Measurements from ENCODE around the gene PIPOX. TPM values are rescaled to one million over a fixed set of nuclear protein-coding genes. Genes with fewer than 3 reads are reported as not detected.

PIPOX gene
- total and polyA plus RNA-seq, 2 of the 13 experiments (the other 11 are each of a cell fraction or from before 2014, with no cell fraction given), result 87.3 to 154 TPM

DNA sequence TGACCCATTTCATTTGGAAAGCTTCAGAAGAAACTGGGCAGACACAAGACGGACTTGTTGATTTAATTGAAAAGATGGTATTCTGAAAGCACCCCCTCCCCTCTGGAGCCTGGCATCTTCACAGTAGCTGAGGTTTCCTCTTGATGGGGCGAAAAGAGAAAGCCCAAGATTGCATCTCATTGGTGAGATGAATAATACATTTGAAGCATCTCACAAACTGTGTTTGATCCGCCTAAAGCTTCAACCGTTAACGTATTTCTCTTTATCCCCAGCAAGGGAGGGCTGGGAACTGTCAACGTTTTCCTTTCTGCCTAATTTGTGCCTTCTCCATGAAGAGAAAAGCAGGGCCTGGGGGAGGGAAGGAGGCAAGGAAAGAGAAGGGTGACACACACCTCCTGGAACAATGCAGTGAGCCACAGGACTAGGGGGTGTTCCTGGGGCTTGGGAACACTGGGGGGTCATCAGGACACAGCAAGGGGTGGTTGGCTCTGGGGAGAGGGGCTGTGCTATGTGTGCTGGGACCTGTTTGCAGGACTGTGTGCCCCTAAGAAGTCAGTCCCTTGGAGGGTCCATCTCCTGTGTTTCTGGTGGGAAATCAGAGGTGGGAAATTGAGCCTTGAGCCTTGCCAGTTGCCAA is 18.5 kb upstream of the PIPOX start (continued):
- TF ChIP-seq, protein P1, sequence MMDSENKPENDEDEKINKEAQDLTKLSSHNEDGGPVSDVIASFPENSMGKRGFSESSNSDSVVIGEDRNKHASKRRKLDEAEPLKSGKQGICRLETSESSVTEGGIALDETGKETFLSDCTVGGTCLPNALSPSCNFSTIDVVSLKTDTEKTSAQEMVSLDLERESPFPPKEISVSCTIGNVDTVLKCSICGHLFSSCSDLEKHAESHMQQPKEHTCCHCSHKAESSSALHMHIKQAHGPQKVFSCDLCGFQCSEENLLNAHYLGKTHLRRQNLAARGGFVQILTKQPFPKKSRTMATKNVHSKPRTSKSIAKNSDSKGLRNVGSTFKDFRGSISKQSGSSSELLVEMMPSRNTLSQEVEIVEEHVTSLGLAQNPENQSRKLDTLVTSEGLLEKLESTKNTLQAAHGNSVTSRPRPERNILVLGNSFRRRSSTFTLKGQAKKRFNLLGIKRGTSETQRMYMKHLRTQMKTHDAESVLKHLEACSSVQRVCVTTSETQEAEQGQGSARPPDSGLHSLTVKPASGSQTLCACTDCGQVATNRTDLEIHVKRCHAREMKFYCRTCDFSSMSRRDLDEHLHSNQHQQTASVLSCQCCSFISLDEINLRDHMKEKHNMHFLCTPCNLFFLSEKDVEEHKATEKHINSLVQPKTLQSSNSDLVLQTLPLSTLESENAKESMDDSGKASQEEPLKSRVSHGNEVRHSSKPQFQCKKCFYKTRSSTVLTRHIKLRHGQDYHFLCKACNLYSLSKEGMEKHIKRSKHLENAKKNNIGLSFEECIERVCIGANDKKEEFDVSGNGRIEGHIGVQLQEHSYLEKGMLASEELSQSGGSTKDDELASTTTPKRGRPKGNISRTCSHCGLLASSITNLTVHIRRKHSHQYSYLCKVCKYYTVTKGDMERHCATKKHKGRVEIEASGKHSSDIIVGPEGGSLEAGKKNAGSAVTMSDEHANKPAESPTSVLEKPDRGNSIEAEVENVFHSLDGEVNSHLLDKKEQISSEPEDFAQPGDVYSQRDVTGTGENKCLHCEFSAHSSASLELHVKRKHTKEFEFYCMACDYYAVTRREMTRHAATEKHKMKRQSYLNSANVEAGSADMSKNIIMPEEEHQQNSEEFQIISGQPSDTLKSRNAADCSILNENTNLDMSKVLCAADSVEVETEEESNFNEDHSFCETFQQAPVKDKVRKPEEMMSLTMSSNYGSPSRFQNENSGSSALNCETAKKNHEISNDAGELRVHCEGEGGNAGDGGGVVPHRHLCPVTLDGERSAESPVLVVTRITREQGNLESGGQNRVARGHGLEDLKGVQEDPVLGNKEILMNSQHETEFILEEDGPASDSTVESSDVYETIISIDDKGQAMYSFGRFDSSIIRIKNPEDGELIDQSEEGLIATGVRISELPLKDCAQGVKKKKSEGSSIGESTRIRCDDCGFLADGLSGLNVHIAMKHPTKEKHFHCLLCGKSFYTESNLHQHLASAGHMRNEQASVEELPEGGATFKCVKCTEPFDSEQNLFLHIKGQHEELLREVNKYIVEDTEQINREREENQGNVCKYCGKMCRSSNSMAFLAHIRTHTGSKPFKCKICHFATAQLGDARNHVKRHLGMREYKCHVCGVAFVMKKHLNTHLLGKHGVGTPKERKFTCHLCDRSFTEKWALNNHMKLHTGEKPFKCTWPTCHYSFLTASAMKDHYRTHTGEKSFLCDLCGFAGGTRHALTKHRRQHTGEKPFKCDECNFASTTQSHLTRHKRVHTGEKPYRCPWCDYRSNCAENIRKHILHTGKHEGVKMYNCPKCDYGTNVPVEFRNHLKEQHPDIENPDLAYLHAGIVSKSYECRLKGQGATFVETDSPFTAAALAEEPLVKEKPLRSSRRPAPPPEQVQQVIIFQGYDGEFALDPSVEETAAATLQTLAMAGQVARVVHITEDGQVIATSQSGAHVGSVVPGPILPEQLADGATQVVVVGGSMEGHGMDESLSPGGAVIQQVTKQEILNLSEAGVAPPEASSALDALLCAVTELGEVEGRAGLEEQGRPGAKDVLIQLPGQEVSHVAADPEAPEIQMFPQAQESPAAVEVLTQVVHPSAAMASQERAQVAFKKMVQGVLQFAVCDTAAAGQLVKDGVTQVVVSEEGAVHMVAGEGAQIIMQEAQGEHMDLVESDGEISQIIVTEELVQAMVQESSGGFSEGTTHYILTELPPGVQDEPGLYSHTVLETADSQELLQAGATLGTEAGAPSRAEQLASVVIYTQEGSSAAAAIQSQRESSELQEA (CRISPR knock-in tag; IDR thresholded peaks at IDR 0.05; ENCODE audit: not compliant biosample characterization), result no peak
- TF ChIP-seq JUND (CRISPR knock-in tag; IDR thresholded peaks at IDR 0.05) (no peak), JARID2 (CRISPR knock-in tag; IDR thresholded peaks at IDR 0.05; ENCODE audit: insufficient replicate concordance) (no peak), SRF (IDR thresholded peaks at IDR 0.05; ENCODE audit: low read depth, low read length) (no peak), KLF16 (CRISPR knock-in tag; IDR thresholded peaks at IDR 0.05) (no peak), ZNF296 (CRISPR knock-in tag; conservative IDR thresholded peaks at IDR 0.05) (no peak)
- TF ChIP-seq, protein P2, sequence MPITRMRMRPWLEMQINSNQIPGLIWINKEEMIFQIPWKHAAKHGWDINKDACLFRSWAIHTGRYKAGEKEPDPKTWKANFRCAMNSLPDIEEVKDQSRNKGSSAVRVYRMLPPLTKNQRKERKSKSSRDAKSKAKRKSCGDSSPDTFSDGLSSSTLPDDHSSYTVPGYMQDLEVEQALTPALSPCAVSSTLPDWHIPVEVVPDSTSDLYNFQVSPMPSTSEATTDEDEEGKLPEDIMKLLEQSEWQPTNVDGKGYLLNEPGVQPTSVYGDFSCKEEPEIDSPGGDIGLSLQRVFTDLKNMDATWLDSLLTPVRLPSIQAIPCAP (CRISPR knock-in tag; IDR thresholded peaks at IDR 0.05; ENCODE audit: low read depth), result no peak
- TF ChIP-seq, protein P3, sequence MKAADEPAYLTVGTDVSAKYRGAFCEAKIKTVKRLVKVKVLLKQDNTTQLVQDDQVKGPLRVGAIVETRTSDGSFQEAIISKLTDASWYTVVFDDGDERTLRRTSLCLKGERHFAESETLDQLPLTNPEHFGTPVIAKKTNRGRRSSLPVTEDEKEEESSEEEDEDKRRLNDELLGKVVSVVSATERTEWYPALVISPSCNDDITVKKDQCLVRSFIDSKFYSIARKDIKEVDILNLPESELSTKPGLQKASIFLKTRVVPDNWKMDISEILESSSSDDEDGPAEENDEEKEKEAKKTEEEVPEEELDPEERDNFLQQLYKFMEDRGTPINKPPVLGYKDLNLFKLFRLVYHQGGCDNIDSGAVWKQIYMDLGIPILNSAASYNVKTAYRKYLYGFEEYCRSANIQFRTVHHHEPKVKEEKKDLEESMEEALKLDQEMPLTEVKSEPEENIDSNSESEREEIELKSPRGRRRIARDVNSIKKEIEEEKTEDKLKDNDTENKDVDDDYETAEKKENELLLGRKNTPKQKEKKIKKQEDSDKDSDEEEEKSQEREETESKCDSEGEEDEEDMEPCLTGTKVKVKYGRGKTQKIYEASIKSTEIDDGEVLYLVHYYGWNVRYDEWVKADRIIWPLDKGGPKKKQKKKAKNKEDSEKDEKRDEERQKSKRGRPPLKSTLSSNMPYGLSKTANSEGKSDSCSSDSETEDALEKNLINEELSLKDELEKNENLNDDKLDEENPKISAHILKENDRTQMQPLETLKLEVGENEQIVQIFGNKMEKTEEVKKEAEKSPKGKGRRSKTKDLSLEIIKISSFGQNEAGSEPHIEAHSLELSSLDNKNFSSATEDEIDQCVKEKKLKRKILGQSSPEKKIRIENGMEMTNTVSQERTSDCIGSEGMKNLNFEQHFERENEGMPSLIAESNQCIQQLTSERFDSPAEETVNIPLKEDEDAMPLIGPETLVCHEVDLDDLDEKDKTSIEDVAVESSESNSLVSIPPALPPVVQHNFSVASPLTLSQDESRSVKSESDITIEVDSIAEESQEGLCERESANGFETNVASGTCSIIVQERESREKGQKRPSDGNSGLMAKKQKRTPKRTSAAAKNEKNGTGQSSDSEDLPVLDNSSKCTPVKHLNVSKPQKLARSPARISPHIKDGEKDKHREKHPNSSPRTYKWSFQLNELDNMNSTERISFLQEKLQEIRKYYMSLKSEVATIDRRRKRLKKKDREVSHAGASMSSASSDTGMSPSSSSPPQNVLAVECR (CRISPR knock-in tag; IDR thresholded peaks at IDR 0.05; ENCODE audit: borderline replicate concordance), result no peak
- TF ChIP-seq, protein P4, sequence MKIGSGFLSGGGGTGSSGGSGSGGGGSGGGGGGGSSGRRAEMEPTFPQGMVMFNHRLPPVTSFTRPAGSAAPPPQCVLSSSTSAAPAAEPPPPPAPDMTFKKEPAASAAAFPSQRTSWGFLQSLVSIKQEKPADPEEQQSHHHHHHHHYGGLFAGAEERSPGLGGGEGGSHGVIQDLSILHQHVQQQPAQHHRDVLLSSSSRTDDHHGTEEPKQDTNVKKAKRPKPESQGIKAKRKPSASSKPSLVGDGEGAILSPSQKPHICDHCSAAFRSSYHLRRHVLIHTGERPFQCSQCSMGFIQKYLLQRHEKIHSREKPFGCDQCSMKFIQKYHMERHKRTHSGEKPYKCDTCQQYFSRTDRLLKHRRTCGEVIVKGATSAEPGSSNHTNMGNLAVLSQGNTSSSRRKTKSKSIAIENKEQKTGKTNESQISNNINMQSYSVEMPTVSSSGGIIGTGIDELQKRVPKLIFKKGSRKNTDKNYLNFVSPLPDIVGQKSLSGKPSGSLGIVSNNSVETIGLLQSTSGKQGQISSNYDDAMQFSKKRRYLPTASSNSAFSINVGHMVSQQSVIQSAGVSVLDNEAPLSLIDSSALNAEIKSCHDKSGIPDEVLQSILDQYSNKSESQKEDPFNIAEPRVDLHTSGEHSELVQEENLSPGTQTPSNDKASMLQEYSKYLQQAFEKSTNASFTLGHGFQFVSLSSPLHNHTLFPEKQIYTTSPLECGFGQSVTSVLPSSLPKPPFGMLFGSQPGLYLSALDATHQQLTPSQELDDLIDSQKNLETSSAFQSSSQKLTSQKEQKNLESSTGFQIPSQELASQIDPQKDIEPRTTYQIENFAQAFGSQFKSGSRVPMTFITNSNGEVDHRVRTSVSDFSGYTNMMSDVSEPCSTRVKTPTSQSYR (CRISPR knock-in tag; IDR thresholded peaks at IDR 0.05; ENCODE audit: borderline replicate concordance), result no peak
- TF ChIP-seq, protein P5, sequence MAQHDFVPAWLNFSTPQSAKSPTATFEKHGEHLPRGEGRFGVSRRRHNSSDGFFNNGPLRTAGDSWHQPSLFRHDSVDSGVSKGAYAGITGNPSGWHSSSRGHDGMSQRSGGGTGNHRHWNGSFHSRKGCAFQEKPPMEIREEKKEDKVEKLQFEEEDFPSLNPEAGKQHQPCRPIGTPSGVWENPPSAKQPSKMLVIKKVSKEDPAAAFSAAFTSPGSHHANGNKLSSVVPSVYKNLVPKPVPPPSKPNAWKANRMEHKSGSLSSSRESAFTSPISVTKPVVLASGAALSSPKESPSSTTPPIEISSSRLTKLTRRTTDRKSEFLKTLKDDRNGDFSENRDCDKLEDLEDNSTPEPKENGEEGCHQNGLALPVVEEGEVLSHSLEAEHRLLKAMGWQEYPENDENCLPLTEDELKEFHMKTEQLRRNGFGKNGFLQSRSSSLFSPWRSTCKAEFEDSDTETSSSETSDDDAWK (CRISPR knock-in tag; IDR thresholded peaks at IDR 0.05), result no peak
